B cell (primary cell): ENCODE results near the gene TRABD2B. TPM values are rescaled to one million over a fixed set of nuclear protein-coding genes. Genes with fewer than 3 reads are reported as not detected.

ENCODE experiments used
- ATAC-seq: fragments of 200-7000 bp; cut with Tn5 transposase; one replicate; pipeline ENCODE4 v1.10.0; 2021; ENCODE audit warnings: low read depth, mild to moderate bottlenecking, moderate number of reproducible peaks, moderate library complexity
- CTCF ChIA-PET: fragments of 350-600 bp; sonication (Branson Sonifier 250); formaldehyde crosslinking; loops from one replicate; lab custom pipeline; 2021; ENCODE audit warnings: antibody characterized with exemption, inconsistent platforms; lab: Charles Lee
- POLR2A ChIA-PET: fragments of 350-600 bp; sonication (Branson Sonifier 250); formaldehyde crosslinking; loops from one replicate; lab custom pipeline; 2021; ENCODE audit warnings: antibody characterized with exemption; lab: Charles Lee
- DNase-seq: peaks from one replicate; pipeline ENCODE4 v3.0.0; 2013
- H2AFZ ChIP-seq: 2 replicates; pipeline ENCODE4 v1.6.1; 2012; ENCODE audit warnings: mild to moderate bottlenecking, low read depth, low read length; ENCODE audit not compliant: insufficient read depth, poor library complexity, severe bottlenecking
- H3K27ac ChIP-seq, 2 donors: 1 replicate in 1 of 2; 2 replicates in 1 of 2; pipeline ENCODE4 v1.5.1; 2012 to 2013; ENCODE audit warnings: low read length in 2 of 2, mild to moderate bottlenecking in 2 of 2, moderate library complexity in 1 of 2
- H3K27me3 ChIP-seq, 4 experiments: fragments of 200-600 bp in 1 of 4; sonication (generic) in 1 of 4; replicated peaks in 1 of 4; 1 replicate in 2 of 4; 2 replicates in 2 of 4; pipeline versions ENCODE4 v1.6.1 to v1.7.0; 2013 to 2016; ENCODE audit warnings: low read length in 3 of 4, mild to moderate bottlenecking in 2 of 4, mixed read lengths in 1 of 4, moderate library complexity in 1 of 4; ENCODE audit not compliant: insufficient read depth in 4 of 4, control insufficient read depth in 3 of 4; ENCODE audit errors: control extremely low read depth in 1 of 4
- H3K36me3 ChIP-seq, 2 experiments: replicated peaks in 1 of 2; 1 replicate in 1 of 2; 2 replicates in 1 of 2; pipeline versions ENCODE4 v1.6.1 to v1.7.1; 2013; ENCODE audit warnings: low read length in 1 of 2; ENCODE audit not compliant: insufficient read depth in 2 of 2, control insufficient read depth in 1 of 2; ENCODE audit errors: control extremely low read depth in 1 of 2, extremely low read depth in 1 of 2
- H3K4me1 ChIP-seq, 2 donors: fragments of 200-600 bp in 1 of 2; sonication (generic) in 1 of 2; 1 replicate in 1 of 2; 2 replicates in 1 of 2; pipeline versions ENCODE4 v1.5.1 to v1.6.1; 2013 to 2017; ENCODE audit warnings: low read length in 2 of 2; ENCODE audit not compliant: control insufficient read depth in 2 of 2, insufficient read depth in 2 of 2
- H3K4me2 ChIP-seq: replicated peaks from 2 replicates; pipeline ENCODE3; 2012; ENCODE audit warnings: mild to moderate bottlenecking, low read depth, low read length; ENCODE audit not compliant: poor library complexity, severe bottlenecking
- H3K4me3 ChIP-seq, 5 experiments: fragments of 200-600 bp in 1 of 5; sonication (generic) in 1 of 5; 1 replicate in 3 of 5; 2 replicates in 2 of 5; pipeline versions ENCODE4 v1.5.1 to v1.7.0; 2011 to 2016; ENCODE audit warnings: low read length in 4 of 5, mild to moderate bottlenecking in 4 of 5, low read depth in 2 of 5, control low read depth in 1 of 5, moderate library complexity in 1 of 5; ENCODE audit not compliant: insufficient read depth in 1 of 5; ENCODE audit errors: control extremely low read depth in 1 of 5, extremely low read depth in 1 of 5
- H3K79me2 ChIP-seq: fragments of 200-600 bp; sonication (generic); one replicate; pipeline ENCODE4 v1.6.0; 2016; ENCODE audit warnings: low read length; ENCODE audit not compliant: control insufficient read depth, insufficient read depth
- H3K9ac ChIP-seq: fragments of 200-600 bp; sonication (generic); 2 replicates; pipeline ENCODE4 v1.6.1; 2017; ENCODE audit warnings: mild to moderate bottlenecking, low read length, moderate library complexity
- H3K9me3 ChIP-seq, 3 donors: one replicate each; pipeline versions ENCODE4 v1.6.1 to v1.7.1; 2013; ENCODE audit warnings: low read length in 2 of 3; ENCODE audit not compliant: control insufficient read depth in 2 of 3, insufficient read depth in 1 of 3; ENCODE audit errors: control extremely low read depth in 1 of 3
- H4K20me1 ChIP-seq: 2 replicates; pipeline ENCODE4 v1.6.0; 2012; ENCODE audit warnings: mild to moderate bottlenecking, low read length; ENCODE audit not compliant: insufficient read depth, control insufficient read depth, poor library complexity, severe bottlenecking
- H3K27ac Mint-ChIP-seq: one replicate; pipeline ENCODE4 v1.8.0; 2021; ENCODE audit warnings: mixed read lengths
- H3K27me3 Mint-ChIP-seq: one replicate; pipeline ENCODE4 v1.8.0; 2021; ENCODE audit warnings: mixed read lengths
- H3K4me1 Mint-ChIP-seq: one replicate; pipeline ENCODE4 v1.8.0; 2021; ENCODE audit warnings: mixed read lengths
- H3K4me3 Mint-ChIP-seq: one replicate; pipeline ENCODE4 v1.8.0; 2021; ENCODE audit warnings: mixed read lengths
- H3K9me3 Mint-ChIP-seq: one replicate; pipeline ENCODE4 v1.8.0; 2022; ENCODE audit warnings: mixed read lengths; ENCODE audit not compliant: insufficient read depth
- CTCF ChIP-seq: fragments of 200-600 bp; IDR thresholded peaks from one replicate; pipeline ENCODE4 v1.8.0; 2022; ENCODE audit warnings: antibody characterized with exemption, mild to moderate bottlenecking
- EZH2 ChIP-seq: IDR thresholded peaks from 2 replicates; pipeline ENCODE4 v1.6.1; 2012; ENCODE audit warnings: borderline replicate concordance, low read depth, mild to moderate bottlenecking, moderate library complexity, low read length; ENCODE audit not compliant: insufficient read depth, poor library complexity, severe bottlenecking
- WGBS: methylation state at CpG from one replicate; pipeline ENCODE4 v1.1.5; 2013; ENCODE audit warnings: missing lambda C conversion rate; ENCODE audit not compliant: insufficient coverage; 5-methylcytosine and 5-hydroxymethylcytosine counted together
- intact Hi-C: fragments of 100-400 bp; cut with micrococcal nuclease; formaldehyde crosslinking; loops from one replicate; pipeline ENCODE4 v1.10.0; 2022
- polyA plus RNA-seq: library from polyadenylated mRNA; depleted of rRNA; stranded (reverse); fragments of >200 nt; gene quantifications from 2 replicates; pipeline ENCODE4 v1.2.3, GENCODE V29; 2012
- total RNA-seq, 2 donors: library from RNA; stranded (reverse); fragments of 120-200 nt in 1 of 2; gene quantifications; 1 replicate in 1 of 2; 2 replicates in 1 of 2; pipeline versions ENCODE4 v1.2.3 to v1.2.4, GENCODE V29; 2013 to 2022

The TRABD2B gene
- total and polyA plus RNA-seq, 2 donors (not counting 1 experiment from before 2014, with no cell fraction given) = not detected

GRCh38 chr1:48033495-48034045 is 36.4 kb upstream of the TRABD2B start:
- H3K27ac ChIP-seq = no peak overlapping the region
- no peak for ATAC-seq
- Mint-ChIP-seq H3K27ac (no peak overlapping the region), H3K9me3 (no peaks in the 10 kb centered on the region), H3K27me3 (peaks cover 7% of the 10 kb centered on the region), H3K4me3 (no peak overlapping the region), H3K4me1 (no peaks in the 10 kb centered on the region)
- H3K9ac ChIP-seq = no peak overlapping the region
- TF ChIP-seq EZH2 = no peak
- TF ChIP-seq CTCF = no peak
- DNase-seq = no peak
- H3K36me3 ChIP-seq = no peaks in the 10 kb centered on the region
- H4K20me1 ChIP-seq = no peaks in the 10 kb centered on the region
- CTCF ChIA-PET = interaction anchor here (1.0 kb wide), 1 partner anchor 34 kb away, joined by 3 read pairs; no protein-coding TSS in a partner anchor
- no peaks in the 10 kb centered on the region for H3K27me3 ChIP-seq
- no peaks in the 10 kb centered on the region for H3K79me2 ChIP-seq
- H3K4me3 ChIP-seq = no peak overlapping the region
- no peak overlapping the region for H2AFZ ChIP-seq
- no peaks in the 10 kb centered on the region for H3K9me3 ChIP-seq
- intact Hi-C loops = no loop called here
- H3K4me1 ChIP-seq = no peaks in the 10 kb centered on the region
- POLR2A ChIA-PET = no interaction called here
- no peak overlapping the region for H3K4me2 ChIP-seq
- WGBS = 92% methylated on average over 10 of the region's 10 CpGs

- H3K9me3 ChIP-seq = no peaks in the 10 kb centered on the region
- ChIA-PET POLR2A (no interaction called here), CTCF (no interaction called here)
- H2AFZ ChIP-seq = no peak overlapping the region
- WGBS = no CpG with 5 or more reads among the region's 3 CpGs
- Mint-ChIP-seq H3K27ac (no peak overlapping the region), H3K27me3 (peaks cover 9% of the 10 kb centered on the region), H3K9me3 (no peaks in the 10 kb centered on the region), H3K4me1 (no peaks in the 10 kb centered on the region), H3K4me3 (no peak overlapping the region)
- H3K9ac ChIP-seq = no peak overlapping the region
- H3K4me1 ChIP-seq = no peaks in the 10 kb centered on the region
- intact Hi-C loops = no loop called here
- H3K36me3 ChIP-seq = no peaks in the 10 kb centered on the region
- no peak for TF ChIP-seq CTCF
- TF ChIP-seq EZH2 = no peak
- no peak overlapping the region for H3K4me2 ChIP-seq
- H3K4me3 ChIP-seq = no peak overlapping the region
- H3K27me3 ChIP-seq = no peaks in the 10 kb centered on the region
- no peaks in the 10 kb centered on the region for H4K20me1 ChIP-seq
- H3K79me2 ChIP-seq = no peaks in the 10 kb centered on the region
- ATAC-seq (no peak), DNase-seq (no peak)
- no peak overlapping the region for H3K27ac ChIP-seq
Observed at GRCh38 chr1:48031676-48032075, 34.5 kb upstream of the TRABD2B start.
